GM19351 (cell line): Measurements from ENCODE around the gene BIRC5.
"Not testable (repeated sequence)": the region's sequence is repeated elsewhere in the genome, so short reads cannot be mapped to it uniquely, and the experiment has no call there.

Experiments
- ATAC-seq: cut with Tn5 transposase; IDR thresholded peaks from one replicate; pipeline ENCODE4 v1.9.1; 2021; ENCODE audit warnings: mild to moderate bottlenecking, moderate library complexity; ENCODE audit not compliant: unreplicated experiment

BIRC5 gene

DNA sequence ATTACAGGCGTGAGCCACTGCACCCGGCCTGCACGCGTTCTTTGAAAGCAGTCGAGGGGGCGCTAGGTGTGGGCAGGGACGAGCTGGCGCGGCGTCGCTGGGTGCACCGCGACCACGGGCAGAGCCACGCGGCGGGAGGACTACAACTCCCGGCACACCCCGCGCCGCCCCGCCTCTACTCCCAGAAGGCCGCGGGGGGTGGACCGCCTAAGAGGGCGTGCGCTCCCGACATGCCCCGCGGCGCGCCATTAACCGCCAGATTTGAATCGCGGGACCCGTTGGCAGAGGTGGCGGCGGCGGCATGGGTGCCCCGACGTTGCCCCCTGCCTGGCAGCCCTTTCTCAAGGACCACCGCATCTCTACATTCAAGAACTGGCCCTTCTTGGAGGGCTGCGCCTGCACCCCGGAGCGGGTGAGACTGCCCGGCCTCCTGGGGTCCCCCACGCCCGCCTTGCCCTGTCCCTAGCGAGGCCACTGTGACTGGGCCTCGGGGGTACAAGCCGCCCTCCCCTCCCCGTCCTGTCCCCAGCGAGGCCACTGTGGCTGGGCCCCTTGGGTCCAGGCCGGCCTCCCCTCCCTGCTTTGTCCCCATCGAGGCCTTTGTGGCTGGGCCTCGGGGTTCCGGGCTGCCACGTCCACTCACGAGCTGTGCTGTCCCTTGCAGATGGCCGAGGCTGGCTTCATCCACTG is at the start of gene BIRC5:
BIRC5 (plus strand) TSS at position 238 of the 690 bp plus-strand sequence; CDS start at position 302, 64 bp downstream.
- peak; percentile 84 for ATAC-seq

DNA sequence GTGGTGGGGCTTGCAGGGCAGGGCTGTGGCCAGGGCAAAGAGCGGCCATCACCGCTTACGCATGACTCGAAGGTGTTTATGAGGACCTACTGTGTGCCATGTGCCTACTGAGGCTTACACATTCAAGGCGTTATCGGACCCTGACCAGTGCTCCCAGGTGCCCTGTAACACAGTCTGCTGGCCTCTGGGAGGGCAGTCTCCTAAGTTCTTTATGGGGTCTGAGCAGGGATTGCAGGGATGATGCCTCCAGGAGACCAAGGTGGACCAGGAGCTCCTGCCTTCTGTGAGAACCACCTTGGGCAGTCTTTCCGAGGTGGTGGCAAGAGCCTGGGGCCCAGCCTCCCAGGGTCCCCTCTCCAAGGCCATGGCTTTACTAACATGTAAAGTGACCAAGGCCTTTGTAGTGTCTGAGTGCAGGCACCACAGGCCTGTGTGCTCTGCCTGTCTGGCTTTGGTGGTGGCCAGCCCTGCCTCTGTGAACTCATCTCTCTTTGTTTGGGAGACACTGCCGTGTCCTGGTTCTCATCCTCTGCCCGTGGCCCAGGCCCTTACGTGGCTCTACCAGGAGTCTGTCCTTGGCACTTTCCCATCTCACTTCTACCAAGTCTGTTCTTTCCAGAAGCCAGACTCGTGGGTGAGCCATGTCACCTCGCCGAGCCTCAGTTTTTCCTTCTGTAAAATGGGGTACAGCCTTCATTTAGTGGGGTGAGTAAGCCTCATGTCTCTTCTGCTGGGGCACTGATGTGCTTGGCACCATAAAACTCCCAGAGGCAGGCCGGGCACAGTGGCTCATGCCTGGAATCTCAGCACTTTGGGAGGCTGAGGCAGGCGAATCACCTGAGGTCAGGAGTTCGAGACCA is 49.1 kb upstream of the BIRC5 start:
- ATAC-seq = no peak

DNA sequence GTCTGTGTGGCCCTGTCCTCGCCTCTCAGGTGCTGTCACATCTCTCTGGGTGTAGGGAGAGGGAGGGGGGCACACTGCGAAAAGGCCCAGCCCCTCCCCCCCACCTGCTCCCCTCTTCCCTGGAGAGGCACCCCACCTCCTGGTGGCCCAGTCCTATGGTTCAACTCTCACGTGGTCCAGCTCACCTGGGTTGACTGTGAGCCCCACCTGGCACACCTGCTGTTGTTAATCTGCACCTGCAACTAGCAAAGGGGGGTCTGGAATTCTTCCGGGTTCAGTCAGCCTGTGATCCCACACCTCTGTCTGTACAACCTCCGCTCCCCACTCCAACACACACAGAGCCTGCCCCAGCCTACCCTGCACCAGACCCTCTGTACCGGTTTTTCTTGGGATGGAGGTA is 47.6 kb upstream of the BIRC5 start:
- ATAC-seq = no peak

DNA sequence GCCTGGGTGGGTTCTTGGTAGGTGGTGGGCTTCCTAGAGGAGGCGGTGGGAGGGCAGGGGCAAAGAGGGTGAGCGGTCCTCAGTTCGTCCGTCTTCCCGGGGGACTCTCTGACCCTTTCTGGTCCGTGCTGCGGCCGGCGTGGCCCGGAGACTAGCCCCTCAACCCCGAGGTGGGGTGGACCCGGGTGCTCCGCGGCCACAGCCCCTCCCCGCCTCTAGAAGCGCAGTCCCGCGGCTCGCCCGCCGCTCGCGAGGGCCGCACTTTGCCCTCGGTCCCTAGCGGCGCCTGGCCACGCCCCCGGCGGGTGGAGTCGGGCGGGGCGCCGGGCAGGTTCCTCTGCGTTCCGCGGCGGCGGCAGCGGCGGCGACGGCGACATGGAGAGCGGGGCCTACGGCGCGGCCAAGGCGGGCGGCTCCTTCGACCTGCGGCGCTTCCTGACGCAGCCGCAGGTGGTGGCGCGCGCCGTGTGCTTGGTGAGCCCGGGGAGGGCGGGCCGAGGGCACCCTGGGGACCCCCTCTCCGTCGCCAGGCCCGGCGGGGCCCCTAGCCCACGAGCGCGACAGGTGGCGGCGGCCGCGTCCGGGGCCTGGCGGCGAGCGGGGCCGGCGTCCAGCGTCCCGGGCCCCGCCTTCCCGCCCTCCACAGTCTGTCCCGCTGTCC is 45.7 kb upstream of the BIRC5 start, which contains the start of gene SYNGR2:
SYNGR2 (plus strand) TSS at position 340 of the 661 bp plus-strand sequence; CDS start at position 376, 36 bp downstream.
- peak; percentile 62 for ATAC-seq

DNA sequence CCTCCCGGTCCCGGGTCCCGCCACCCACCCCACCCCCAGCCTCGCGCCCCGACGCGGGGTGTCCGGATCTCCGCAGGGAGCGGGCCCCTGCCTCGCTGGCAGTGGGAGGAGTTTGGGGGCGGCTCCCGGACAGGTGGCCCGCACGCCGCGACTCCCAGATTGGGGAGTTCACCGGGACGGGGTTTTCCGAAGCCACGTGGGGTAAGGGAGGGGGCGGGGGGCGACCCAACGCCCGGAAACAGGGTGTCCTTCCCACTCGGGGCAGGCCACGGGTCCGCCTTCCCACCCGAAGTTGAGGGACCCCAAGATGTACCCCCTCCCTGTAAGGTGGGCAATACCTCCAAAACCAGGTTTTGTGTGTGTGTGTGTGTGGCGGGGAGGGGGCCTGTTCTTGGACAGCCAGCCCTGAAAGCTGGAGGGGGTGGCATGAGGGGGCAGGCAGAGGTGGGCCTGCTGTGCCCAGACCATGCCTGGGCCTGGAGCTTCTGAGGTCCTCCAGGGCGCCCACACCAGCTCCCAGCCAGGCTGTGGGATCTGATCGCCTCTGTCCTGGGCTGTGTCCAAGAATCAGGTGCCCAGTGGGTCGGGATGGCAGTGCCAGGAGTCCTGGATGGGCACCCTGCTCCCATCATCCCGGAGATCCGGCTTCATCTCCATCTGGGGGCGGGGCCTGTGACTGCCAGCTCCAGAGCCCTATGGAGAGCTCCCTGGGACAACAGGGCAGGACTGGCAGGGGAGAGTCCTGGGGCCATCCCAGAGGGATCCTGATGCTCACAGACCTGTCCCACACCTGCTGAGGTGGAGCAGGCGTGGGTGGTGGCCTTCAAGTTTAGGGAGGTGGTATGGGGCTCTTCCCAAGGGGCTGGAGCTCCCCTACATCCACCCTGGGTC is 44.9 kb upstream of the BIRC5 start:
- ATAC-seq = peak; percentile 22

DNA sequence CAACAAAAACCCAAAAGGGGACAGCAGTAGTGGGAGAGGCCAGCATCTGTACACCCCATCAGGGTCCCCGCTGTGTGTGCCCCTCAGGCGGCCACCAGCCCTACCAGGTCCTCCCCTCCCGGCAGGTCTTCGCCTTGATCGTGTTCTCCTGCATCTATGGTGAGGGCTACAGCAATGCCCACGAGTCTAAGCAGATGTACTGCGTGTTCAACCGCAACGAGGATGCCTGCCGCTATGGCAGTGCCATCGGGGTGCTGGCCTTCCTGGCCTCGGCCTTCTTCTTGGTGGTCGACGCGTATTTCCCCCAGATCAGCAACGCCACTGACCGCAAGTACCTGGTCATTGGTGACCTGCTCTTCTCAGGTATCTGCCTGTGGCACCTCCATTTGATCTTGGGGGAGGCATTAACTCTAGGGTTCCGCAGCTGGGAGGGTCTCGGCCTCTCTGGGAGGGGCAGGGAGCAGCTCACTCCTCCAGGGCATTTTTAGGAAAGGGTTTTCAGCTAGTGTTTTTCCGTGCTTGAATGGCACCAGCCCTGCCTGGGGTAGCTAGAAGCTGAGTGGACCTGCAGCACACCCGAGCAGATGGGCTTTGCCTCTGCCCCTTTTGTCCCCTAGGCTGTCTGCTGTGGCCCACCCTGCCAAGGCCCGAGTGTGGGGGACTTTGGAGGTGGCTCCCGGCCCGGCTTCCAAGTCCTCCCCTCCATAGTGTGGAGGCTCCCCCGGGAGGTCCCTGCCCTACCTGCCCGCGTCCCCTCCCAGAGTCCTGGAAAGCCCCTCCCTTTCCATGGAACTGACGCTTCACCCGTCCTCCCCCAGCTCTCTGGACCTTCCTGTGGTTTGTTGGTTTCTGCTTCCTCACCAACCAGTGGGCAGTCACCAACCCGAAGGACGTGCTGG is 43.1 kb upstream of the BIRC5 start:
- ATAC-seq = no peak

DNA sequence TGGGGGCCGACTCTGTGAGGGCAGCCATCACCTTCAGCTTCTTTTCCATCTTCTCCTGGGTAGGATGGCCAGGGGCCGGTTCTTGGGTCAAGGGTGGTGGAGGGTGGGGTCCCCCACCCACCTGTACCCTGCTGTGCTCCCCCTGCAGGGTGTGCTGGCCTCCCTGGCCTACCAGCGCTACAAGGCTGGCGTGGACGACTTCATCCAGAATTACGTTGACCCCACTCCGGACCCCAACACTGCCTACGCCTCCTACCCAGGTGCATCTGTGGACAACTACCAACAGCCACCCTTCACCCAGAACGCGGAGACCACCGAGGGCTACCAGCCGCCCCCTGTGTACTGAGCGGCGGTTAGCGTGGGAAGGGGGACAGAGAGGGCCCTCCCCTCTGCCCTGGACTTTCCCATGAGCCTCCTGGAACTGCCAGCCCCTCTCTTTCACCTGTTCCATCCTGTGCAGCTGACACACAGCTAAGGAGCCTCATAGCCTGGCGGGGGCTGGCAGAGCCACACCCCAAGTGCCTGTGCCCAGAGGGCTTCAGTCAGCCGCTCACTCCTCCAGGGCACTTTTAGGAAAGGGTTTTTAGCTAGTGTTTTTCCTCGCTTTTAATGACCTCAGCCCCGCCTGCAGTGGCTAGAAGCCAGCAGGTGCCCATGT is 42.3 kb upstream of the BIRC5 start:
- ATAC-seq = not testable (repeated sequence)

DNA sequence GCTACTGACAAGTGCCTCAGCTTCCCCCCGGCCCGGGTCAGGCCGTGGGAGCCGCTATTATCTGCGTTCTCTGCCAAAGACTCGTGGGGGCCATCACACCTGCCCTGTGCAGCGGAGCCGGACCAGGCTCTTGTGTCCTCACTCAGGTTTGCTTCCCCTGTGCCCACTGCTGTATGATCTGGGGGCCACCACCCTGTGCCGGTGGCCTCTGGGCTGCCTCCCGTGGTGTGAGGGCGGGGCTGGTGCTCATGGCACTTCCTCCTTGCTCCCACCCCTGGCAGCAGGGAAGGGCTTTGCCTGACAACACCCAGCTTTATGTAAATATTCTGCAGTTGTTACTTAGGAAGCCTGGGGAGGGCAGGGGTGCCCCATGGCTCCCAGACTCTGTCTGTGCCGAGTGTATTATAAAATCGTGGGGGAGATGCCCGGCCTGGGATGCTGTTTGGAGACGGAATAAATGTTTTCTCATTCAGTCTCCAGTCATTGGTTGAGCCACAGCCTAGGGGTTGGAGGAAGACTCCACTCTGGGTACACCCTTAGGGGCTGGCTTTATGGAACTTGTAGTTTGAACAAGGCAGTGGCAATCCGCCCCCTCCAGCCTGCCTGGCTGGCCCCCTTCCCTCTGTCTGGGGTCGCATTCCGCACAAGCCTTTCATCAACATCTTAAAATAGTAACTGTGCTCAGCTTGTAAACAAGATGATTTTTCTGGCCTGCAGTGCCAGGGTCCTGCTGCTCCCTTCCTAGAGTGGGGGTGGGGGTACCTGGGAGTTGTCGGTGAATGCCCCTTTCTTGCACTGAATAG is 41.6 kb upstream of the BIRC5 start:
- no peak for ATAC-seq

DNA sequence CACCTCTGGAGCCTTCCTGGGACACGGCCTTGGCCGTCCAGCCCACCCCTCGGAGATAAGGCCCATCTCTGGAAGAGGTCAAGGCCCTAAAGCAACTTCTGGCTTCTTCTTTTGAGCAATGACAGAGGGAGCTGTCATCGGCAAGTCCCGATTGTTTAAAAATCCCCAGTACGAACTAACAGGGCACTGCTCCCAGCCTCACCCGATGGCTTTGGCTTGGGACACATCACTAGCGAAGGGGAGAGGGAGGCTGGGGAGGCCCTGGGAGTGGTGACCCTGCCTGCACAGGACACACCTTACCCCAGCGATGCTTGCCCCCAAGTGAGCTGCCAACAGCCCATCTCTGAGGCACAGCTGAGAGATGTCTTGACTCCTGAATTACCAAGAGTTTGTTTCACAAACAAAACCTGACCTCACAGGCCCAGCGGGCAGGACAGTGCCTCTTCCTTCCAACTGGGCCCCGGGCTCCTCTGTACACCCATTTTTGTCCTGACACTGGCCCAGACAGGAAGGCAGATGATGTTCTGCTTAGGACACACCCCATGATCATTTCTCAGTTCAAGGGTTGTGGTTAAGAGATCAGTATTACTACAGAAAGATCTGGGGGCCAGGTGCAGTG is 40.8 kb upstream of the BIRC5 start:
- peak; percentile 51 for ATAC-seq

DNA sequence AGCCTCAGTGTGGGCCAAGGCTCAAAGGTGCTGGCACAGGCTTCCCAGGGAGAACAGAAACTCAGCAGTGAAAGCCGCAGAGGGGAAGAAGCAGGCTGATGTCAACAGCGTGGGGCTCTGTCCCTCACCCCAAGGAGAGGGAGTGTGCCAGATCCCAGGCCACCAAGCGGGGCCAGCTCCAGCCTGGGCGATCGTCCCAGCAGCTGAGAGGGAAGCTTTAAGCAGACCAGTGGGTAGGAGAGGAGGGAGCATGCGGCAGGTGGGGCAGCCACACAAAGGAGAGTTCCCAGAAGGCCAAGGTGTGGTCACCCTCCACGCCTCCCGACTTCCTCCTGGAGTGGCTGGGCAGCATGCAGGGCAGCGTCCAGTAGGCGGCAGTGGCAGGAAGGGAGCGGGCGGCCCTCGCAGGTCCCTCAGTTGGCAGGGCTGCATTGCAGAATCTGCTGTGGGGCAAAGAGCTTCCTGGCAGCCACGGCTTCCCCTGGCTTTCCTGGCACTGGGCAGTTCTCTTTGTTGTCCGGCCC is 39.6 kb upstream of the BIRC5 start:
- no peak for ATAC-seq

DNA sequence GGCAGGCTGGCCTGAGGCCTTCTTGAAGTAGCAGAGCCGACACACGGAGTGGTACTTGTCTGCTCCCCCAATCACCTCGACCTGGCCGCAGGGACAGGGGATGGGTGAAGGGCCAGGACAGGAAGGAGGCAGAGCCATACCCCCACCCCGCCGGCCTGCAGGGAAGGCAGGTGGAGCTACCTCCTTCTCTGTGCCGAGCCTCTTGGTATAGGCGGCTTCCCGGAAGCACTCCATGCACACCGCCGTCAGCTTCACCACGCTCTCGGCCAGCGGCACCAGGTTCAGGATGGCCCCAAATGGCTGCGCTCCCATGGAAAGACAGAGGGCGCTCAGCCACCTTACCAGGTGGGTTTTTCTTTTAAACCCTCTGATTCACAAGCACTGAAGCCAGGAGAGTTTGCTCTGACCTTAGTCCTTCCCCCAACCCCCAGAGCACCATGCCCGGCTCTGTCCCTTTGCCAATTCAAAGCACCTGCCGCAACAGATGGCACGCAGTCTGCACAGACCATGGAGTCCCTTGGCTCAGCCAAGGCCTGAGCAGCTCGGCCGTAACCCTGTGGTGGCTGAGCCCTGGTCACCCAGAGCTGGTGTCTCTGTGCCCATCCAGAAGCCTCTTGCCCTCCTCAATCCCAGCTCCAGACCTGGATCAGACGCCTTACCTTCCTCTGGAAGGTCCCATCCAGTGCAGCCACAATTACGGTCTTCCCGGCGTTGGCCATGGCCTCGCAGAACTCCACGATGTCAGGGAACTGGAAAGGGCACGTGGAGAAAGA is 39.0 kb upstream of the BIRC5 start:
- no peak for ATAC-seq

DNA sequence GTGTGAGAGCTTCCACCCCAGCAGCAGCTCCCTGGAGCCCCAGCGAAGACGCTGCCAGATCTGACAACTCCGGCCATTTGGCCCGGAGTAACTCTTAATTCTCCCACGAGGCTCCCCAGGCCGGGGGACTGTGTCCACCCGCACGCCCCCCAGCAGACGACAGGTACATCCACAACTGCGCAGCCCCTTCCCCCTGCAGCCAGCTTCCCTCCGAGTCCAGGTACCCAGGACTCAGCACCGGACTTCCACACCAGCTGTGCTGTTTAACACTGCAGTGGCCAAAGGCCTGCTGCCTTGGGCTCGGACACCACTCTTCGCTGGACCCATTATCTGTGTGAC is 38.4 kb upstream of the BIRC5 start:
- ATAC-seq = no peak

DNA sequence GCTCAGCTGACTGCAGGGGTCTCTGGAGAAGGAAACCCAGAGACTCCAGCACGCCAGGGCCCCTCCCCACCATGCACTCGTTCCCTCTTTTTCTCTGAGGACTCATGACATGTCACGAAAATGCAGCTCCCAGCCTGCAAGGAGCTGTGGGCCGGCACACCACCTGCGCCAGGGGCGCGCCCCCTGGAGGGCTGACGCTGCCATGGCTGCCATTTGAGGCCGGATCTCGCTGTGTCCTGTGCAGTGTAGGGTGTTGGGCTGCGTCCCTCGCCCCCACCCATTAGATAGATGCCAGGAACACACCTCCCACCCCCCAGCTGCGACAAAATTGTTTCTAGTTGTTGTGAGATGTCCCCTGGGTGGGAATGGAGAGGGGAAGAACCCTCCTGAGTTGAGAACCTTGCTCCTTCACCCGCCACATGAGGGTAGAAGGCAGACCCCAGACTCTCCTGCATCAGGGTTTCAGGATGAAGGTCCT is 37.5 kb upstream of the BIRC5 start:
- no peak for ATAC-seq

DNA sequence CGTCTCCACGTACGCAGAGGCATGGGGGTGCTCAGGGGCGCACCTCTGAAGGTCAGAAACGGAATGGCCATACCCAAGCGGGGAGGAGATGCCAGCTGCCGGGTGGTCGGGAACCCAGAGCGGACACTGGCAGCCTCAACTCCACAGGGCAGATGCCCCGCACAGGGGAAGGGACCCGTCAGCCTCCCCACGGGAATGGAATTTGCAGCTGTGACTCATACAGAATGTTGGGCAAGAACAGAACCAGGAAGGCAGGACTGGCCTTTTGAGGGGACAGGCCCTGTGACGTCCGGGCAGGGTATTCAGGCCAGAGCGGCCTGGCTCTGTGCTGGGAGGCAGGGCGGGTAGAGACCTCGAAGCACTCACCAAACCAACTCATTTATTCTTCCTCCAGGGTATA is 34.7 kb upstream of the BIRC5 start:
- ATAC-seq = no peak

DNA sequence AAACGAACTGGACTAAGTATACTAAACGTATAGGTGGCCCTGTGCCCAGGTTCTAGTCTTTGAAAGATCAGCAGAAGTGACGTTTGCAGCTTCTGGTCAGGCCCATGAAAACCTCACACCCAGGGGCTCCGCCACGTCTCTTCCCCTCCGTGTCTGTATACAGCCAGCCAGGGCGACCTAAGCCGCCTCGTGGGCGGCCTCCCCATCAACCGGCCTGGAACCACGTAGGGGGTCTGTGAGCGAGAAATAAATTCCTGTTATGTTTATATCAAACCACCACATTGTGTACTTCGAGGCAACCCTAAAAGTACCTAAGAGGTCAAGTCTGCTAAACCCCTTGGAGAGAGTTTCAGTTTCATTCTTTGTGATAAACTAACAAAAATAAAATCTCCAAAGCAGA is 34.0 kb upstream of the BIRC5 start:
- ATAC-seq = no peak

DNA sequence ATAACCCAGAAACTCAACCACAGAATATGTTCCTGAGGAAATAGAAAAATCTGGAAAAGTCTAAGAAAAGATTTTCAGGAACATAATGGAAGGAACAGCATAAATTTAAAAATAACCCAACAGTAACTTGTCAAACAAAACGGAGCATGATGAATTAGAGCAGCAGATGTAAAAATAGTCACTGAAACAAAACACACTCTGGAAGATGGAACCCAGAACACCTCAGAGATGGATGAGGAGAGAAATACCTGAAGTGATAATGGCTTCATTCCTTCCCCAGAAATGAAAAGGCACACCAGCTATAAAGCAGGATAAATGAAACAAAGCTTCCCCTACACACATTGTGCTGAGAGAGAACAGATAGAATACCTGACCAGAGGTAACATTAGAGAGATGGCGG is 33.5 kb upstream of the BIRC5 start:
- no peak for ATAC-seq

DNA sequence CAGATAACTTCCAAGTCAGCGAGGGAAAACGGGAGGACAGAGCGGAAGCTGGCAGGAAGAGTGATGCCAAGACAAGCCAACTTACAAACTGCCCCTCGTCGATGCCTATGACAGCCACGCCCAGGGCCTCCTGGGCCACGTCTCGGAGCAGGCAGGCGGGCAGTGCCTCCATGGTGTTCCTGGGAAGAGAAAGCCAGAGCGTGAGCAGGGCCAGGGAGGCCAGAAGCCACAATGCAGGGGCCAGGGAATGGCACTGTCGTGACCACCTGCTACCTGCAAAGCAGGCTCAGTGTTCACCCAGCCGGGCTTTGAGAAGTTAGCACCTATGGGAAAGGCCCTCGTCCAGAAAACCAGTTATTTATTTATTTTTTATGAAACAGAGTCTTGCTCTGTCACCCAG is 31.5 kb upstream of the BIRC5 start:
- ATAC-seq = no peak
